SU-DHL-6 (cell line): Measurements from ENCODE around the gene SPECC1.

ENCODE experiments used
- EZH2phosphoT487 ChIP-seq: fragments of 200-600 bp; sonication (generic), shearing (Covaris generic); conservative IDR thresholded peaks from 2 replicates; pipeline ENCODE4 v1.6.1; 2018; ENCODE audit warnings: mild to moderate bottlenecking, antibody characterized with exemption, low read length, moderate library complexity, mixed read lengths
- TF ChIP-seq, protein P1 (sequence below): fragments of 200-600 bp; sonication (generic); IDR thresholded peaks from one replicate; pipeline ENCODE4 v1.5.1; 2017; ENCODE audit warnings: antibody characterized with exemption, mild to moderate bottlenecking, low read length, moderate library complexity; ENCODE audit not compliant: insufficient read depth, poor library complexity, severe bottlenecking

- TF ChIP-seq, protein P1, sequence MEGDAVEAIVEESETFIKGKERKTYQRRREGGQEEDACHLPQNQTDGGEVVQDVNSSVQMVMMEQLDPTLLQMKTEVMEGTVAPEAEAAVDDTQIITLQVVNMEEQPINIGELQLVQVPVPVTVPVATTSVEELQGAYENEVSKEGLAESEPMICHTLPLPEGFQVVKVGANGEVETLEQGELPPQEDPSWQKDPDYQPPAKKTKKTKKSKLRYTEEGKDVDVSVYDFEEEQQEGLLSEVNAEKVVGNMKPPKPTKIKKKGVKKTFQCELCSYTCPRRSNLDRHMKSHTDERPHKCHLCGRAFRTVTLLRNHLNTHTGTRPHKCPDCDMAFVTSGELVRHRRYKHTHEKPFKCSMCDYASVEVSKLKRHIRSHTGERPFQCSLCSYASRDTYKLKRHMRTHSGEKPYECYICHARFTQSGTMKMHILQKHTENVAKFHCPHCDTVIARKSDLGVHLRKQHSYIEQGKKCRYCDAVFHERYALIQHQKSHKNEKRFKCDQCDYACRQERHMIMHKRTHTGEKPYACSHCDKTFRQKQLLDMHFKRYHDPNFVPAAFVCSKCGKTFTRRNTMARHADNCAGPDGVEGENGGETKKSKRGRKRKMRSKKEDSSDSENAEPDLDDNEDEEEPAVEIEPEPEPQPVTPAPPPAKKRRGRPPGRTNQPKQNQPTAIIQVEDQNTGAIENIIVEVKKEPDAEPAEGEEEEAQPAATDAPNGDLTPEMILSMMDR = no peak
- no peak for TF ChIP-seq EZH2phosphoT487
Observed at GRCh38 chr17:20225162-20226115, 216.3 kb downstream of the SPECC1 start.
